ENCODE measurements around the gene DSCAML1.

The DSCAML1 gene

GRCh38 chr11:117517097-117517496, 279.9 kb downstream of the DSCAML1 start:
- no peak for DNase-seq (ENCODE audit: low spot score)

GRCh38 chr11:117515892-117516787, 280.9 kb downstream of the DSCAML1 start:
- no peak for DNase-seq (ENCODE audit: low spot score)

- DNase-seq (ENCODE audit: low spot score): no peak
Measured at GRCh38 chr11:117514256-117514655, 282.8 kb downstream of the DSCAML1 start.

GRCh38 chr11:117513666-117514065, 283.4 kb downstream of the DSCAML1 start:
- no peak for DNase-seq (ENCODE audit: low spot score)

- DNase-seq (ENCODE audit: low spot score): no peak
Measured at GRCh38 chr11:117511931-117512539, 285.0 kb downstream of the DSCAML1 start.

- DNase-seq (ENCODE audit: low spot score): no peak
Measured at GRCh38 chr11:117511483-117511930, 285.5 kb downstream of the DSCAML1 start.

GRCh38 chr11:117510646-117511045, 286.4 kb downstream of the DSCAML1 start:
- DNase-seq (ENCODE audit: low spot score): no peak

- DNase-seq (ENCODE audit: low spot score): no peak
Measured at GRCh38 chr11:117509543-117509942, 287.5 kb downstream of the DSCAML1 start.

GRCh38 chr11:117506971-117507370, 290.0 kb downstream of the DSCAML1 start:
- DNase-seq (ENCODE audit: low spot score): no peak

GRCh38 chr11:117505285-117505970, 291.6 kb downstream of the DSCAML1 start:
- DNase-seq (ENCODE audit: low spot score): no peak

- DNase-seq (ENCODE audit: low spot score): no peak
Measured at GRCh38 chr11:117502779-117503100, 294.3 kb downstream of the DSCAML1 start.

GRCh38 chr11:117502015-117502778, 294.8 kb downstream of the DSCAML1 start:
- no peak for DNase-seq (ENCODE audit: low spot score)

- no peak for DNase-seq (ENCODE audit: low spot score)
Measured at GRCh38 chr11:117501237-117501898, 295.6 kb downstream of the DSCAML1 start.

- no peak for DNase-seq (ENCODE audit: low spot score)
Measured at GRCh38 chr11:117498791-117499190, 298.2 kb downstream of the DSCAML1 start.

GRCh38 chr11:117497206-117497951, 299.6 kb downstream of the DSCAML1 start:
- DNase-seq (ENCODE audit: low spot score): no peak

GRCh38 chr11:117495357-117495756, 301.7 kb downstream of the DSCAML1 start:
- DNase-seq (ENCODE audit: low spot score): no peak

- DNase-seq (ENCODE audit: low spot score): no peak
Measured at GRCh38 chr11:117492578-117493251, 304.3 kb downstream of the DSCAML1 start.

GRCh38 chr11:117490911-117491310, 306.1 kb downstream of the DSCAML1 start:
- no peak for DNase-seq (ENCODE audit: low spot score)

GRCh38 chr11:117489999-117490679, 306.9 kb downstream of the DSCAML1 start:
- no peak for DNase-seq (ENCODE audit: low spot score)

Data from AG08395 (cell line).